K562 (cell line): Measurements from ENCODE around the gene INSL6. TPM values are rescaled to one million over a fixed set of nuclear protein-coding genes. Genes with fewer than 3 reads are reported as not detected.
A peak's percentile ranks its signal among the peaks of the same experiment; 100 is the strongest.

Experiments
- ATAC-seq: fragments of 200-7000 bp; cut with Tn5 transposase; 3 replicates; pipeline ENCODE4 v1.9.1; 2020; ENCODE audit warnings: moderate library complexity
- Bru-seq: library from RNA; stranded (reverse); fragments of 400-500 nt; gene quantifications from one replicate; lab custom pipeline; 2021; lab: Mats Ljungman, UMichigan
- BruChase-seq, 2 experiments: library from RNA; stranded (reverse); fragments of 400-500 nt; gene quantifications; one replicate each; lab custom pipeline; 2021; lab: Mats Ljungman, UMichigan
- BruUV-seq: library from RNA; stranded (reverse); fragments of 400-500 nt; replicated peaks from 2 replicates; lab custom pipeline; 2021; lab: Mats Ljungman, UMichigan
- CTCF ChIA-PET: fragments of 300-600 bp; formaldehyde crosslinking; extraction: SDS; loops from one replicate; lab custom pipeline; 2021; ENCODE audit warnings: low intra/inter-chr PET ratio; lab: Yijun Ruan, JAX
- POLR2A ChIA-PET: fragments of 300-600, 350-650 bp; sonication (Branson Sonifier 250); formaldehyde crosslinking; extraction: SDS; loops from one replicate; lab custom pipeline; 2021; ENCODE audit warnings: antibody characterized with exemption, inconsistent platforms; lab: Yijun Ruan, JAX
- DNase-seq, 4 experiments: peaks; one replicate each; pipeline versions ENCODE4 v3.0.0 to v3.0.0-alpha.2; 2011 to 2018; ENCODE audit warnings: low spot score in 3 of 4, mixed read lengths in 3 of 4; ENCODE audit errors: extremely low read depth in 1 of 4
- FAIRE-seq: peaks from 2 replicates; lab custom pipeline; 2011; peaks lifted over from hg19 to GRCh38; lab: Jason Lieb, UNC
- H2AFZ ChIP-seq: 2 replicates; pipeline ENCODE4 v1.6.0; 2011; ENCODE audit warnings: low read depth, low read length, control low read depth, inconsistent platforms
- H3K27ac ChIP-seq: fragments of 200-600 bp; 3 replicates; pipeline ENCODE4 v1.8.0; 2011; ENCODE audit warnings: low read depth, mild to moderate bottlenecking, control low read depth, inconsistent platforms, low read length, moderate library complexity, mixed read lengths; ENCODE audit errors: extremely low read depth
- H3K27me3 ChIP-seq, 2 experiments: fragments of 300-600 bp in 1 of 2; 2 replicates in 1 of 2; 3 replicates in 1 of 2; pipeline versions ENCODE4 v1.6.0 to v1.8.0; 2011; ENCODE audit warnings: inconsistent platforms in 2 of 2, low read length in 2 of 2, mild to moderate bottlenecking in 1 of 2, mixed read lengths in 1 of 2, moderate library complexity in 1 of 2; ENCODE audit not compliant: control insufficient read depth in 2 of 2, insufficient read depth in 2 of 2
- H3K36me3 ChIP-seq: fragments of 300-600 bp; 3 replicates; pipeline ENCODE4 v1.8.0; 2011; ENCODE audit warnings: mild to moderate bottlenecking, low read length, inconsistent platforms; ENCODE audit not compliant: control insufficient read depth, insufficient read depth
- H3K4me1 ChIP-seq, 2 experiments: fragments of 200-600 bp in 1 of 2; replicated peaks in 1 of 2; 2 replicates in 1 of 2; 3 replicates in 1 of 2; pipeline versions ENCODE4 v1.5.1 to v1.8.0; 2011; ENCODE audit warnings: inconsistent platforms in 2 of 2, low read length in 2 of 2, mild to moderate bottlenecking in 1 of 2, mixed read lengths in 1 of 2, moderate library complexity in 1 of 2; ENCODE audit not compliant: control insufficient read depth in 2 of 2, insufficient read depth in 2 of 2
- H3K4me2 ChIP-seq: 2 replicates; pipeline ENCODE4 v1.6.1; 2011; ENCODE audit warnings: low read length, control low read depth, inconsistent platforms, mixed read lengths; ENCODE audit not compliant: insufficient read depth
- H3K4me3 ChIP-seq: fragments of 200-600 bp; sonication (generic), shearing (Covaris generic); 2 replicates; pipeline ENCODE4 v1.5.1; 2016; ENCODE audit warnings: control low read depth, inconsistent platforms
- H3K79me2 ChIP-seq: fragments of 200-600 bp; 3 replicates; pipeline ENCODE4 v1.8.0; 2011; ENCODE audit warnings: low read length, inconsistent platforms; ENCODE audit not compliant: control insufficient read depth, insufficient read depth
- H3K9ac ChIP-seq, 2 experiments: 2 replicates each; pipeline versions ENCODE4 v1.6.0 to v1.6.1; 2011; ENCODE audit warnings: low read depth in 2 of 2, low read length in 2 of 2, control low read depth in 1 of 2, inconsistent platforms in 1 of 2, mild to moderate bottlenecking in 1 of 2, mixed read lengths in 1 of 2; ENCODE audit not compliant: insufficient read depth in 1 of 2
- H3K9me1 ChIP-seq: one replicate; pipeline ENCODE4 v1.6.0; 2011; ENCODE audit warnings: inconsistent platforms, mild to moderate bottlenecking, low read length, moderate library complexity; ENCODE audit not compliant: control insufficient read depth, insufficient read depth
- H3K9me3 ChIP-seq: replicated peaks from 2 replicates; pipeline ENCODE4 v1.5.1; 2011; ENCODE audit warnings: low read depth, low read length, inconsistent platforms; ENCODE audit not compliant: control insufficient read depth, insufficient read depth
- H4K20me1 ChIP-seq: replicated peaks from 2 replicates; pipeline ENCODE4 v1.6.1; 2011; ENCODE audit warnings: low read length, inconsistent platforms, mixed read lengths; ENCODE audit not compliant: control insufficient read depth, insufficient read depth
- CHCHD3 ChIP-seq: fragments of 250-450 bp; sonication (Bioruptor Pico); IDR thresholded peaks from 2 replicates; pipeline ENCODE4 v2.1.2; 2022; ENCODE audit warnings: mild to moderate bottlenecking
- ELF1 ChIP-seq: fragments of 200-800 bp; sonication (Bioruptor generic); IDR thresholded peaks from 2 replicates; pipeline ENCODE4 v1.6.1; 2016; ENCODE audit warnings: missing genetic modification characterization, missing compliant biosample characterization
- ERF ChIP-seq: fragments of 450-650 bp; formaldehyde crosslinking; IDR thresholded peaks from 2 replicates; pipeline ENCODE4 v1.4.0; 2020; ENCODE audit warnings: mild to moderate bottlenecking, mixed read lengths
- MAFG ChIP-seq: fragments of 450-650 bp; conservative IDR thresholded peaks from 2 replicates; pipeline ENCODE4 v1.6.1; 2016; ENCODE audit warnings: missing genetic modification characterization, missing compliant biosample characterization
- MEF2D ChIP-seq: conservative IDR thresholded peaks from 2 replicates; pipeline ENCODE4 v1.6.1; 2016; ENCODE audit warnings: low read depth, missing genetic modification characterization, missing compliant biosample characterization
- POLR2A ChIP-seq: fragments of 450-650 bp; conservative IDR thresholded peaks from 2 replicates; pipeline ENCODE4 v1.6.1; 2016
- UBTF ChIP-seq, 2 experiments: IDR thresholded peaks; 2 replicates each; pipeline ENCODE4 v1.6.1; 2012; ENCODE audit warnings: improper control_type of control experiment in 2 of 2, low read depth in 2 of 2, low read length in 2 of 2, borderline replicate concordance in 1 of 2
- XRCC3 ChIP-seq: fragments of 450-650 bp; IDR thresholded peaks from 2 replicates; pipeline ENCODE4 v1.6.1; 2017; ENCODE audit warnings: mild to moderate bottlenecking, moderate library complexity
- ZNF143 ChIP-seq: sonication (generic); formaldehyde crosslinking; IDR thresholded peaks from 2 replicates; pipeline ENCODE4 v1.9.0; 2022; ENCODE audit warnings: mild to moderate bottlenecking, missing genetic modification reagents
- ZNF224 ChIP-seq: sonication (generic); formaldehyde crosslinking; IDR thresholded peaks from 2 replicates; pipeline ENCODE4 v1.8.0; 2022; ENCODE audit warnings: mild to moderate bottlenecking, missing genetic modification reagents
- WGBS: fragments of 100-300 bp; shearing (Covaris generic); methylation state at CpG from one replicate; pipeline ENCODE4 v1.1.6; 2016; ENCODE audit warnings: low coverage, mixed read lengths; ENCODE audit not compliant: insufficient coverage; ENCODE audit errors: missing lambda C conversion rate; 5-methylcytosine and 5-hydroxymethylcytosine counted together
- in situ Hi-C: fragments of 300-500 bp; cut with MboI; formaldehyde crosslinking; loops from 4 replicates; pipeline ENCODE4 v1.15.0; 2018; ENCODE audit warnings: inconsistent platforms, mixed read lengths
- intact Hi-C: fragments of 100-400 bp; cut with micrococcal nuclease; formaldehyde crosslinking; loops from 2 replicates; pipeline ENCODE4 v1.14.2; 2022
- long read RNA-seq, 3 experiments: library from polyadenylated mRNA in 2 of 3; library from RNA in 1 of 3; unstranded in 2 of 3; stranded (forward) in 1 of 3; transcript quantifications; one replicate each; pipeline ENCODE4 v2.0.0, GENCODE V29; 2019 to 2022
- polyA minus RNA-seq, 3 experiments: library from RNA; depleted of rRNA, polyadenylated mRNA; stranded (reverse); fragments of >200 nt; gene quantifications; 2 replicates each; pipeline ENCODE4 v1.2.3, GENCODE V29; 2011
- polyA plus RNA-seq, 8 experiments: library from polyadenylated mRNA; depleted of rRNA in 4 of 8; stranded (reverse) in 5 of 8; unstranded in 3 of 8; fragments of >200 nt; fragmentation: Nextera tagmentation in 2 of 8; fragmentation: Illumina TruSeq in 1 of 8; extraction: Ambion mirVana in 2 of 8; extraction: Trizol in 1 of 8; gene quantifications; 2 replicates each; pipeline versions ENCODE4 v1.2.1 to v1.2.3, GENCODE V29; 2011 to 2014; ENCODE audit warnings: inconsistent platforms in 1 of 8, missing spikeins in 1 of 8
- total RNA-seq, 7 experiments: library from RNA; depleted of rRNA in 6 of 7; stranded (reverse); fragments of >200 nt in 6 of 7; fragmentation: Illumina TruSeq in 2 of 7; extraction: Trizol in 2 of 7; gene quantifications; 2 replicates each; pipeline versions ENCODE4 v1.2.1 to v1.2.3, GENCODE V29; 2011 to 2021; ENCODE audit warnings: low replicate concordance in 1 of 7

The INSL6 gene
- total RNA-seq (2011; cell fraction: chromatin; rRNA removed; ENCODE audit: low replicate concordance) = not detected in 2 replicates
- total RNA-seq (2011; cell fraction: nucleolus; rRNA removed) = not detected in 2 replicates
- total RNA-seq (2011; cell fraction: nucleoplasm; rRNA removed) = not detected in 2 replicates
- total RNA-seq (2014; rRNA removed) = not detected in 2 replicates
- total RNA-seq (2014; rRNA removed; fragmentation: Illumina TruSeq; extraction: Trizol) = not detected in 2 replicates
- total RNA-seq (2015; rRNA removed; fragmentation: Illumina TruSeq; extraction: Trizol) = not detected in 2 replicates
- not detected in 2 replicates for total RNA-seq (2021)
- polyA plus RNA-seq (2011; rRNA removed) = not detected in 2 replicates
- polyA plus RNA-seq (2011; cell fraction: cytosol; rRNA removed) = not detected in 2 replicates
- not detected in 2 replicates for polyA plus RNA-seq (2011; cell fraction: nucleus; rRNA removed)
- polyA plus RNA-seq (2012) = 0.10 TPM in 1 of 2 replicates, not detected in the other
- polyA plus RNA-seq (2014; fragmentation: Illumina TruSeq; extraction: Trizol) = not detected in 2 replicates
- polyA plus RNA-seq (2014; fragmentation: Nextera tagmentation; extraction: Ambion mirVana) = under 1 TPM; 0.04 to 0.06 TPM
- polyA plus RNA-seq (2014; rRNA removed) = not detected in 2 replicates
- not detected in 2 replicates for polyA minus RNA-seq (2011; rRNA and poly(A)+ RNA removed)
- not detected in 2 replicates for polyA minus RNA-seq (2011; cell fraction: cytosol; rRNA and poly(A)+ RNA removed)
- polyA minus RNA-seq (2011; cell fraction: nucleus; rRNA and poly(A)+ RNA removed) = not detected in 2 replicates
- Bru-seq, nascent RNA = percentile 3 among the genes with signal in this experiment
- BruChase-seq, experiment 1, labeled RNA remaining after a 2-hour chase = percentile 1 among the genes with signal in this experiment
- BruChase-seq, experiment 2, labeled RNA remaining after a 6-hour chase = percentile 2 among the genes with signal in this experiment
- long read RNA-seq, experiment 1 = 0 reads
- long read RNA-seq, experiment 2 = 0 reads
- long read RNA-seq, experiment 3 = 0 reads

GRCh38 chr9:5185220-5185840 lies at the start of gene INSL6:
Gene INSL6, minus strand, starts transcription at chr9:5185639. Its CDS starts 37 bp downstream, at chr9:5185602.
- H2AFZ ChIP-seq = 0 out of 2 replicates have a peak within 1 kb of the TSS, but pooled peaks have one; percentile 31
- BruUV-seq = no TSS peak
- no peaks in the 10 kb centered on the region for H3K79me2 ChIP-seq
- CTCF ChIA-PET = interaction anchor here (1.7 kb wide), 1 partner anchor 240 kb away, joined by 4 read pairs; no protein-coding TSS in a partner anchor
- POLR2A ChIA-PET = no interaction called here
- no peaks in the 10 kb centered on the region for H3K9me1 ChIP-seq
- FAIRE-seq = no peak
- H3K4me1 ChIP-seq = no peaks in the 10 kb centered on the region
- in situ Hi-C loops (loop anchor here (25.0 kb wide), 1 partner anchor 402 kb away; no protein-coding TSS in a partner anchor), intact Hi-C loops (loop anchor here (5.0 to 10.0 kb wide), 3 partner anchors 242 to 431 kb away; no protein-coding TSS in a partner anchor)
- H3K9ac ChIP-seq = no peak within 1 kb of the TSS
- no peaks in the 10 kb centered on the region for H3K27me3 ChIP-seq
- no peak for DNase-seq
- H4K20me1 ChIP-seq = no peaks in the 10 kb centered on the region
- no peak within 1 kb of the TSS for H3K4me3 ChIP-seq
- H3K36me3 ChIP-seq = no peaks in the 10 kb centered on the region
- no peaks in the 10 kb centered on the region for H3K9me3 ChIP-seq
- WGBS = 50% methylated on average over 27 of the region's 44 CpGs
- ATAC-seq = no peak
- H3K4me2 ChIP-seq = no peak within 1 kb of the TSS
- no peak within 1 kb of the TSS for H3K27ac ChIP-seq
- TF ChIP-seq MEF2D (tag) (no peak), UBTF (IDR thresholded peaks at IDR 0.05; ENCODE audit: borderline replicate concordance in 1 of 2, low read depth in 2 of 2, low read length in 2 of 2) (no peak), XRCC3 (no peak), ZNF143 (no peak), MAFG (tag) (no peak), ZNF224 (no peak), CHCHD3 (no peak), ERF (CRISPR knock-in tag) (no peak), POLR2A (no peak), ELF1 (tag) (no peak)
